Neural cell (in vitro differentiated cells): ENCODE measurements around the gene UCK1. TPM values are rescaled to one million over a fixed set of nuclear protein-coding genes. Genes with fewer than 3 reads are reported as not detected.

Experiments
- H2AFZ ChIP-seq: fragments of 200-600, 300-800 bp; sonication (generic), shearing (Covaris generic); 2 replicates; pipeline ENCODE4 v1.6.0; 2014; ENCODE audit warnings: low read depth, mild to moderate bottlenecking, antibody characterized with exemption, low read length, moderate library complexity
- H3F3A ChIP-seq: fragments of 200-600 bp; shearing (Covaris generic); 2 replicates; pipeline ENCODE4 v1.6.1; 2016; ENCODE audit warnings: mild to moderate bottlenecking, moderate library complexity, mixed read lengths, antibody characterized with exemption, low read length; ENCODE audit not compliant: insufficient read depth, poor library complexity, severe bottlenecking
- H3K27ac ChIP-seq: fragments of 200-600, 300-800 bp; sonication (generic), shearing (Covaris generic); 2 replicates; pipeline ENCODE4 v1.5.1; 2014; ENCODE audit warnings: mild to moderate bottlenecking, low read length, moderate library complexity
- H3K27me3 ChIP-seq: fragments of 300-800, 200-600 bp; sonication (generic), shearing (Covaris generic); 2 replicates; pipeline ENCODE4 v1.6.0; 2014; ENCODE audit warnings: mild to moderate bottlenecking, low read depth, low read length, moderate library complexity; ENCODE audit not compliant: insufficient read depth
- H3K36me3 ChIP-seq: fragments of 300-800, 200-600 bp; sonication (generic), shearing (Covaris generic); 2 replicates; pipeline ENCODE4 v1.5.1; 2014; ENCODE audit warnings: mild to moderate bottlenecking, antibody characterized with exemption, low read length, moderate library complexity; ENCODE audit not compliant: insufficient read depth
- H3K4me2 ChIP-seq: fragments of 300-800, 200-600 bp; sonication (generic), shearing (Covaris generic); 2 replicates; pipeline ENCODE4 v1.6.0; 2014; ENCODE audit warnings: mild to moderate bottlenecking, low read length
- H3K4me3 ChIP-seq: fragments of 300-800, 200-600 bp; sonication (generic), shearing (Covaris generic); 2 replicates; pipeline ENCODE4 v1.5.1; 2014; ENCODE audit warnings: mild to moderate bottlenecking, low read length, moderate library complexity
- H3K79me2 ChIP-seq: fragments of 200-600 bp; shearing (Covaris generic); replicated peaks from 2 replicates; pipeline ENCODE4 v1.6.0; 2014; ENCODE audit warnings: mild to moderate bottlenecking, low read length, moderate library complexity; ENCODE audit not compliant: insufficient read depth
- H3K9ac ChIP-seq: fragments of 300-800, 200-600 bp; sonication (generic), shearing (Covaris generic); 2 replicates; pipeline ENCODE4 v1.6.1; 2016; ENCODE audit warnings: mild to moderate bottlenecking, low read length, mixed read lengths
- H3K9me2 ChIP-seq: fragments of 200-600 bp; shearing (Covaris generic); 2 replicates; pipeline ENCODE4 v1.6.1; 2016; ENCODE audit warnings: mild to moderate bottlenecking, low read length, mixed read lengths; ENCODE audit not compliant: insufficient read depth
- H3K9me3 ChIP-seq: fragments of 200-600, 300-800 bp; sonication (generic), shearing (Covaris generic); 2 replicates; pipeline ENCODE4 v1.6.1; 2016; ENCODE audit warnings: mild to moderate bottlenecking, mixed run types, low read length, moderate library complexity, mixed read lengths
- H4K20me1 ChIP-seq: fragments of 200-600 bp; shearing (Covaris generic); 2 replicates; pipeline ENCODE4 v1.6.1; 2016; ENCODE audit warnings: mild to moderate bottlenecking, mixed run types; ENCODE audit not compliant: insufficient read depth
- EP300 ChIP-seq: fragments of 450-650 bp; conservative IDR thresholded peaks from 2 replicates; pipeline ENCODE4 v1.6.1; 2014; ENCODE audit warnings: antibody characterized with exemption, mild to moderate bottlenecking, moderate library complexity; ENCODE audit not compliant: poor library complexity, severe bottlenecking
- EZH2 ChIP-seq: fragments of 200-600, 300-800 bp; shearing (Covaris generic), sonication (generic); IDR thresholded peaks from 2 replicates; pipeline ENCODE4 v1.6.1; 2014; ENCODE audit warnings: antibody characterized with exemption, low read length, borderline replicate concordance, mild to moderate bottlenecking; ENCODE audit not compliant: insufficient read depth, poor library complexity, severe bottlenecking
- MXI1 ChIP-seq: fragments of 450-650 bp; conservative IDR thresholded peaks from 2 replicates; pipeline ENCODE4 v1.6.1; 2014; ENCODE audit warnings: antibody characterized with exemption, mild to moderate bottlenecking; ENCODE audit not compliant: poor library complexity, severe bottlenecking
- POLR2AphosphoS5 ChIP-seq: IDR thresholded peaks from 2 replicates; pipeline ENCODE4 v1.6.1; 2012
- RAD21 ChIP-seq: fragments of 450-650 bp; conservative IDR thresholded peaks from 2 replicates; pipeline ENCODE4 v1.6.1; 2014; ENCODE audit warnings: antibody characterized with exemption, mild to moderate bottlenecking, moderate library complexity
- SMC3 ChIP-seq: fragments of 450-650 bp; conservative IDR thresholded peaks from 2 replicates; pipeline ENCODE4 v1.6.1; 2014; ENCODE audit warnings: antibody characterized with exemption, mild to moderate bottlenecking, moderate library complexity; ENCODE audit not compliant: poor library complexity
- TAF1 ChIP-seq: IDR thresholded peaks from 2 replicates; pipeline ENCODE4 v1.6.1; 2012; ENCODE audit warnings: low read depth
- polyA plus RNA-seq: library from polyadenylated mRNA; depleted of rRNA; stranded (reverse); fragments of >200 nt; gene quantifications from 2 replicates; pipeline ENCODE4 v1.2.3, GENCODE V29; 2014
- TF ChIP-seq, protein P1 (sequence below): IDR thresholded peaks from 2 replicates; pipeline ENCODE4 v1.6.1; 2012; ENCODE audit warnings: borderline replicate concordance
- TF ChIP-seq, protein P2 (sequence below): fragments of 450-650 bp; IDR thresholded peaks from 2 replicates; pipeline ENCODE4 v1.5.1; 2014; ENCODE audit warnings: antibody characterized with exemption, mild to moderate bottlenecking, moderate library complexity; ENCODE audit not compliant: poor library complexity, severe bottlenecking

Gene UCK1
- polyA plus RNA-seq, 1 donor from 2014 or later = 45.9 TPM

GRCh38 chr9:131511880-131512279 is 19.2 kb downstream of the UCK1 start:
- H3K36me3 ChIP-seq = peaks cover 9% of the 10 kb centered on the region
- H3K79me2 ChIP-seq = no peaks in the 10 kb centered on the region
- no peaks in the 10 kb centered on the region for H4K20me1 ChIP-seq
- H3K9me2 ChIP-seq = no peaks in the 10 kb centered on the region
- H3K4me3 ChIP-seq = no peak overlapping the region
- no peak overlapping the region for H3K27ac ChIP-seq
- TF ChIP-seq RAD21 = no peak
- TF ChIP-seq EZH2 = no peak
- no peak for TF ChIP-seq EP300
- TF ChIP-seq POLR2AphosphoS5 = no peak
- TF ChIP-seq MXI1 = no peak
- TF ChIP-seq SMC3 = no peak
- TF ChIP-seq, protein P1, sequence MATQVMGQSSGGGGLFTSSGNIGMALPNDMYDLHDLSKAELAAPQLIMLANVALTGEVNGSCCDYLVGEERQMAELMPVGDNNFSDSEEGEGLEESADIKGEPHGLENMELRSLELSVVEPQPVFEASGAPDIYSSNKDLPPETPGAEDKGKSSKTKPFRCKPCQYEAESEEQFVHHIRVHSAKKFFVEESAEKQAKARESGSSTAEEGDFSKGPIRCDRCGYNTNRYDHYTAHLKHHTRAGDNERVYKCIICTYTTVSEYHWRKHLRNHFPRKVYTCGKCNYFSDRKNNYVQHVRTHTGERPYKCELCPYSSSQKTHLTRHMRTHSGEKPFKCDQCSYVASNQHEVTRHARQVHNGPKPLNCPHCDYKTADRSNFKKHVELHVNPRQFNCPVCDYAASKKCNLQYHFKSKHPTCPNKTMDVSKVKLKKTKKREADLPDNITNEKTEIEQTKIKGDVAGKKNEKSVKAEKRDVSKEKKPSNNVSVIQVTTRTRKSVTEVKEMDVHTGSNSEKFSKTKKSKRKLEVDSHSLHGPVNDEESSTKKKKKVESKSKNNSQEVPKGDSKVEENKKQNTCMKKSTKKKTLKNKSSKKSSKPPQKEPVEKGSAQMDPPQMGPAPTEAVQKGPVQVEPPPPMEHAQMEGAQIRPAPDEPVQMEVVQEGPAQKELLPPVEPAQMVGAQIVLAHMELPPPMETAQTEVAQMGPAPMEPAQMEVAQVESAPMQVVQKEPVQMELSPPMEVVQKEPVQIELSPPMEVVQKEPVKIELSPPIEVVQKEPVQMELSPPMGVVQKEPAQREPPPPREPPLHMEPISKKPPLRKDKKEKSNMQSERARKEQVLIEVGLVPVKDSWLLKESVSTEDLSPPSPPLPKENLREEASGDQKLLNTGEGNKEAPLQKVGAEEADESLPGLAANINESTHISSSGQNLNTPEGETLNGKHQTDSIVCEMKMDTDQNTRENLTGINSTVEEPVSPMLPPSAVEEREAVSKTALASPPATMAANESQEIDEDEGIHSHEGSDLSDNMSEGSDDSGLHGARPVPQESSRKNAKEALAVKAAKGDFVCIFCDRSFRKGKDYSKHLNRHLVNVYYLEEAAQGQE = no peak
- TF ChIP-seq TAF1 = no peak
- TF ChIP-seq, protein P2, sequence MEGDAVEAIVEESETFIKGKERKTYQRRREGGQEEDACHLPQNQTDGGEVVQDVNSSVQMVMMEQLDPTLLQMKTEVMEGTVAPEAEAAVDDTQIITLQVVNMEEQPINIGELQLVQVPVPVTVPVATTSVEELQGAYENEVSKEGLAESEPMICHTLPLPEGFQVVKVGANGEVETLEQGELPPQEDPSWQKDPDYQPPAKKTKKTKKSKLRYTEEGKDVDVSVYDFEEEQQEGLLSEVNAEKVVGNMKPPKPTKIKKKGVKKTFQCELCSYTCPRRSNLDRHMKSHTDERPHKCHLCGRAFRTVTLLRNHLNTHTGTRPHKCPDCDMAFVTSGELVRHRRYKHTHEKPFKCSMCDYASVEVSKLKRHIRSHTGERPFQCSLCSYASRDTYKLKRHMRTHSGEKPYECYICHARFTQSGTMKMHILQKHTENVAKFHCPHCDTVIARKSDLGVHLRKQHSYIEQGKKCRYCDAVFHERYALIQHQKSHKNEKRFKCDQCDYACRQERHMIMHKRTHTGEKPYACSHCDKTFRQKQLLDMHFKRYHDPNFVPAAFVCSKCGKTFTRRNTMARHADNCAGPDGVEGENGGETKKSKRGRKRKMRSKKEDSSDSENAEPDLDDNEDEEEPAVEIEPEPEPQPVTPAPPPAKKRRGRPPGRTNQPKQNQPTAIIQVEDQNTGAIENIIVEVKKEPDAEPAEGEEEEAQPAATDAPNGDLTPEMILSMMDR = no peak
- no peak overlapping the region for H3K9ac ChIP-seq
- H2AFZ ChIP-seq = no peak overlapping the region
- no peak overlapping the region for H3K4me2 ChIP-seq
- H3F3A ChIP-seq = no peaks in the 10 kb centered on the region
- H3K27me3 ChIP-seq = no peaks in the 10 kb centered on the region
- H3K9me3 ChIP-seq = no peaks in the 10 kb centered on the region

GRCh38 chr9:131511416-131511815 is 19.6 kb downstream of the UCK1 start:
- Histone ChIP-seq H3K4me3 (no peak overlapping the region), H4K20me1 (no peaks in the 10 kb centered on the region), H3K27ac (no peak overlapping the region), H3K9me3 (no peaks in the 10 kb centered on the region), H3K9ac (no peak overlapping the region), H2AFZ (no peak overlapping the region), H3K9me2 (no peaks in the 10 kb centered on the region), H3K27me3 (no peaks in the 10 kb centered on the region), H3K36me3 (peaks cover 4% of the 10 kb centered on the region), H3K79me2 (no peaks in the 10 kb centered on the region), H3K4me2 (no peak overlapping the region), H3F3A (no peaks in the 10 kb centered on the region)
- TF ChIP-seq MXI1 = no peak
- TF ChIP-seq, protein P1 = no peak
